Measurements from ENCODE around the gene TEK. TPM values are rescaled to one million over a fixed set of nuclear protein-coding genes. Genes with fewer than 3 reads are reported as not detected.
"Not testable (repeated sequence)": the region's sequence is repeated elsewhere in the genome, so short reads cannot be mapped to it uniquely, and the experiment has no call there.

Gene TEK
- polyA plus RNA-seq, 1 donor (not counting 4 experiments of a cell fraction or from before 2014, with no cell fraction given): 0.03 TPM

DNA sequence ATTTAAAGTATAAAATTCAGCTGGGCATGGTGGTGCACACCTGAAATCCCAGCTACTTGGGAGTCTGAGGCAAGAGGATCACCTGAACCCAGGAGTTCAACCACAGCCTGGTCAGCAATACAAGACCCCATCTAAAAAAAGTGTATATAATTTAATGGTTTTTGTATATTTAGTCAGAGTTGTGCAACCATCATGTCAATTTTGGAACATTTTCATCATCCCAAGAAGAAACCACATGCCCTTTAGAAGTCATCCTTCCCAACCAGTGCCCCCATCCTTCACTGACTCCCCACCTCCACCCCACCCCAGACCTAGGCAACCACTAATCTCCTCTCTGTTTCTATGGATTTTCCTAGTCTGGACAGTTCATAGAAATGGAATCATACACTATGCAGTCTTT is 18.8 kb upstream of the TEK start:
- Histone ChIP-seq H3K9me3 (ENCODE audit: control insufficient read depth, low read depth, low read length) (no peaks in the 10 kb centered on the region), H3K4me3 (ENCODE audit: control insufficient read depth in 2 of 3, extremely low read depth in 1 of 3, insufficient read depth in 2 of 3, low read depth in 1 of 3, low read length in 3 of 3) (no peak overlapping the region), H3K4me1 (ENCODE audit: control insufficient read depth, extremely low read depth, insufficient read depth, low read length) (peaks cover 8% of the 10 kb centered on the region), H3K36me3 (ENCODE audit: control insufficient read depth in 2 of 2, extremely low read depth in 1 of 2, insufficient read depth in 2 of 2, low read length in 2 of 2) (no peaks in the 10 kb centered on the region), H3K9me1 (ENCODE audit: control insufficient read depth, extremely low read depth, insufficient read depth, low read length) (no peaks in the 10 kb centered on the region), H3K79me2 (ENCODE audit: control insufficient read depth, insufficient read depth, low read length) (no peaks in the 10 kb centered on the region), H3K27me3 (ENCODE audit: control insufficient read depth, extremely low read depth, insufficient read depth, low read length) (no peaks in the 10 kb centered on the region), H4K20me1 (ENCODE audit: control insufficient read depth, extremely low read depth, insufficient read depth, low read length) (no peaks in the 10 kb centered on the region), H3K9ac (ENCODE audit: control insufficient read depth, extremely low read depth, insufficient read depth, low read length) (no peak overlapping the region), H3K27ac (ENCODE audit: control insufficient read depth, insufficient read depth, low read length) (no peak overlapping the region), H3K4me2 (ENCODE audit: control insufficient read depth, extremely low read depth, insufficient read depth, low read depth, low read length) (no peak overlapping the region), H2AFZ (ENCODE audit: control insufficient read depth, low read length) (no peak overlapping the region)
- TF ChIP-seq CTCF (optimal IDR thresholded peaks at IDR 0.05 in 1 of 3, IDR thresholded peaks at IDR 0.05 in 1 of 3, conservative IDR thresholded peaks at IDR 0.05 in 1 of 3; ENCODE audit: extremely low read depth in 1 of 3, insufficient read depth in 2 of 3, low read length in 3 of 3) (no peak), EZH2 (IDR thresholded peaks at IDR 0.05; ENCODE audit: low read length) (no peak)
- DNase-seq (ENCODE audit: low read depth, low spot score) (no peak), FAIRE-seq (no peak)
- dilution Hi-C loops (cut with MboI; ENCODE audit: extremely low pct_ligation_motif_present, low sequenced_read_pairs): no loop called here

- H3K36me3 ChIP-seq (ENCODE audit: control insufficient read depth in 2 of 2, extremely low read depth in 1 of 2, insufficient read depth in 2 of 2, low read length in 2 of 2): no peaks in the 10 kb centered on the region
- H3K79me2 ChIP-seq (ENCODE audit: control insufficient read depth, insufficient read depth, low read length): no peaks in the 10 kb centered on the region
- FAIRE-seq (no peak), DNase-seq (ENCODE audit: low read depth, low spot score) (no peak)
- dilution Hi-C loops (cut with MboI; ENCODE audit: extremely low pct_ligation_motif_present, low sequenced_read_pairs): no loop called here
- no peaks in the 10 kb centered on the region for H3K27me3 ChIP-seq (ENCODE audit: control insufficient read depth, extremely low read depth, insufficient read depth, low read length)
- TF ChIP-seq CTCF (optimal IDR thresholded peaks at IDR 0.05 in 1 of 3, IDR thresholded peaks at IDR 0.05 in 1 of 3, conservative IDR thresholded peaks at IDR 0.05 in 1 of 3; ENCODE audit: extremely low read depth in 1 of 3, insufficient read depth in 2 of 3, low read length in 3 of 3): no peak
- no peak for TF ChIP-seq EZH2 (IDR thresholded peaks at IDR 0.05; ENCODE audit: low read length)
- no peak overlapping the region for H3K9ac ChIP-seq (ENCODE audit: control insufficient read depth, extremely low read depth, insufficient read depth, low read length)
- H2AFZ ChIP-seq (ENCODE audit: control insufficient read depth, low read length): no peak overlapping the region
- no peaks in the 10 kb centered on the region for H3K9me1 ChIP-seq (ENCODE audit: control insufficient read depth, extremely low read depth, insufficient read depth, low read length)
- no peak overlapping the region for H3K27ac ChIP-seq (ENCODE audit: control insufficient read depth, insufficient read depth, low read length)
- no peaks in the 10 kb centered on the region for H4K20me1 ChIP-seq (ENCODE audit: control insufficient read depth, extremely low read depth, insufficient read depth, low read length)
- no peaks in the 10 kb centered on the region for H3K9me3 ChIP-seq (ENCODE audit: control insufficient read depth, low read depth, low read length)
- peaks cover 8% of the 10 kb centered on the region for H3K4me1 ChIP-seq (ENCODE audit: control insufficient read depth, extremely low read depth, insufficient read depth, low read length)
- H3K4me3 ChIP-seq (ENCODE audit: control insufficient read depth in 2 of 3, extremely low read depth in 1 of 3, insufficient read depth in 2 of 3, low read depth in 1 of 3, low read length in 3 of 3): no peak overlapping the region
- no peak overlapping the region for H3K4me2 ChIP-seq (ENCODE audit: control insufficient read depth, extremely low read depth, insufficient read depth, low read depth, low read length)
Observed at GRCh38 chr9:27090711-27091110, 18.3 kb upstream of the TEK start.

- H3K36me3 ChIP-seq (ENCODE audit: control insufficient read depth in 2 of 2, extremely low read depth in 1 of 2, insufficient read depth in 2 of 2, low read length in 2 of 2); DNase-seq (ENCODE audit: low read depth, low spot score); H3K79me2 ChIP-seq (ENCODE audit: control insufficient read depth, insufficient read depth, low read length); H3K4me1 ChIP-seq (ENCODE audit: control insufficient read depth, extremely low read depth, insufficient read depth, low read length); dilution Hi-C loops (cut with MboI; ENCODE audit: extremely low pct_ligation_motif_present, low sequenced_read_pairs); H3K4me2 ChIP-seq (ENCODE audit: control insufficient read depth, extremely low read depth, insufficient read depth, low read depth, low read length); H3K4me3 ChIP-seq (ENCODE audit: control insufficient read depth in 2 of 3, extremely low read depth in 1 of 3, insufficient read depth in 2 of 3, low read depth in 1 of 3, low read length in 3 of 3); H3K9me3 ChIP-seq (ENCODE audit: control insufficient read depth, low read depth, low read length); H2AFZ ChIP-seq (ENCODE audit: control insufficient read depth, low read length); H3K9me1 ChIP-seq (ENCODE audit: control insufficient read depth, extremely low read depth, insufficient read depth, low read length); H3K9ac ChIP-seq (ENCODE audit: control insufficient read depth, extremely low read depth, insufficient read depth, low read length); FAIRE-seq; H3K27ac ChIP-seq (ENCODE audit: control insufficient read depth, insufficient read depth, low read length); H4K20me1 ChIP-seq (ENCODE audit: control insufficient read depth, extremely low read depth, insufficient read depth, low read length); H3K27me3 ChIP-seq (ENCODE audit: control insufficient read depth, extremely low read depth, insufficient read depth, low read length): not testable (repeated sequence)
Observed at GRCh38 chr9:27092496-27092895, 16.5 kb upstream of the TEK start.

DNA sequence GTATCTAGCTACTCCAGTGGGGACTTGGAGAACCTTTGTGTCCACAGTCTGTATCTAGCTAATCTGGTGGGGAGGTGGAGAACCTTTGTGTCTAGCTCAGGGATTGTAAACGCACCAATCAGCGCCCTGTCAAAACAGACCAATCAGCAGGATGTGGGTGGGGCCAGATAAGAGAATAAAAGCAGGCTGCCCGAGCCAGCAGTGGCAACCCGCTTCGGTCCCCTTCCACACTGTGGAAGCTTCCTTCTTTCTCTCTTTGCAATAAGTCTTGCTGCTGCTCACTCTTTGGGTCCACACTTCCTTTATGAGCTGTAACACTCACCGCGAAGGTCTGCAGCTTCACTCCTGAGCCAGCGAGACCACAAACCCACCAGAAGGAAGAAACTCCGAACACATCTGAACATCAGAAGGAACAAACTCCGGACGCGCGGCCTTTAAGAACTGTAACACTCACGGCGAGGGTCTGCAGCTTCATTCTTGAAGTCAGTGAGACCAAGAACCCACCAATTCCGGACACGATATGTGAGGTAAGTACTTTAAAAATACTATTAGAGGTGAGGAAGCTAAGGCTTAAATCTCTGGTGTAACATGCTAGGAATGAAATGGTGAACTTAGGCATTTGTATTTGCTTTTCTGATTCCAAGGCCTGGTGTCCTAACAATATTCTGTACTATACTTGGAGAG is 15.5 kb upstream of the TEK start:
- dilution Hi-C loops (cut with MboI; ENCODE audit: extremely low pct_ligation_motif_present, low sequenced_read_pairs); H3K9me1 ChIP-seq (ENCODE audit: control insufficient read depth, extremely low read depth, insufficient read depth, low read length); H3K4me1 ChIP-seq (ENCODE audit: control insufficient read depth, extremely low read depth, insufficient read depth, low read length); H3K36me3 ChIP-seq (ENCODE audit: control insufficient read depth in 2 of 2, extremely low read depth in 1 of 2, insufficient read depth in 2 of 2, low read length in 2 of 2); DNase-seq (ENCODE audit: low read depth, low spot score); H3K4me2 ChIP-seq (ENCODE audit: control insufficient read depth, extremely low read depth, insufficient read depth, low read depth, low read length); H4K20me1 ChIP-seq (ENCODE audit: control insufficient read depth, extremely low read depth, insufficient read depth, low read length); H2AFZ ChIP-seq (ENCODE audit: control insufficient read depth, low read length); H3K27ac ChIP-seq (ENCODE audit: control insufficient read depth, insufficient read depth, low read length); H3K79me2 ChIP-seq (ENCODE audit: control insufficient read depth, insufficient read depth, low read length); H3K27me3 ChIP-seq (ENCODE audit: control insufficient read depth, extremely low read depth, insufficient read depth, low read length); H3K4me3 ChIP-seq (ENCODE audit: control insufficient read depth in 2 of 3, extremely low read depth in 1 of 3, insufficient read depth in 2 of 3, low read depth in 1 of 3, low read length in 3 of 3); FAIRE-seq; H3K9ac ChIP-seq (ENCODE audit: control insufficient read depth, extremely low read depth, insufficient read depth, low read length); H3K9me3 ChIP-seq (ENCODE audit: control insufficient read depth, low read depth, low read length): not testable (repeated sequence)
